ENCODE data around the gene NTM. TPM values are rescaled to one million over a fixed set of nuclear protein-coding genes. Genes with fewer than 3 reads are reported as not detected.

The NTM gene
- total RNA-seq, 2 experiments from 2014 or later: not detected

DNA sequence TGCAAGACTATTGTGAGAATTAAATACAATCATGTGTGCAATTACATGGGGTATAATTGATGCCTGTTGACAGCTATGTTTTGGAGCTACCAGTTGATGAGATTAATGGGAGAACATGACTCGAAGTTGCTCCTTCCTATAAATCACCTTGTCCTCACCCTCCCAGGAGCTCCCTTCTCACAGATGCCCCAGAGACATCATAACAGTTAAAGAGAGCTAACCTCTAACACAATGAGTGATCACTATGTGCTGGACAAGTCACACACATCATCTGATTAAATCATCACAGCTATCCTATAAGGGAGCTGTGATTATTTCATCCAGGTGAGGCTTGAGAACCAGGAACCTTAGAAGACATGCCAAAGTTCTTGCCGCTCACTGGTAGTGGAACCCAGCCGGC lies 394.2 kb downstream of the NTM start:
- ChIA-PET POLR2A (no interaction called here), CTCF (no interaction called here)
- ATAC-seq (no peak), DNase-seq (no peak)
- Mint-ChIP-seq H3K27ac (no peak overlapping the region), H3K36me3 (ENCODE audit: low read depth) (no peaks in the 10 kb centered on the region), H3K27me3 (no peaks in the 10 kb centered on the region), H3K4me1 (ENCODE audit: low read depth) (no peaks in the 10 kb centered on the region), H3K9me3 (no peaks in the 10 kb centered on the region), H3K4me3 (no peak overlapping the region)
- intact Hi-C loops (cut with micrococcal nuclease): no loop called here
- TF ChIP-seq, protein P1, sequence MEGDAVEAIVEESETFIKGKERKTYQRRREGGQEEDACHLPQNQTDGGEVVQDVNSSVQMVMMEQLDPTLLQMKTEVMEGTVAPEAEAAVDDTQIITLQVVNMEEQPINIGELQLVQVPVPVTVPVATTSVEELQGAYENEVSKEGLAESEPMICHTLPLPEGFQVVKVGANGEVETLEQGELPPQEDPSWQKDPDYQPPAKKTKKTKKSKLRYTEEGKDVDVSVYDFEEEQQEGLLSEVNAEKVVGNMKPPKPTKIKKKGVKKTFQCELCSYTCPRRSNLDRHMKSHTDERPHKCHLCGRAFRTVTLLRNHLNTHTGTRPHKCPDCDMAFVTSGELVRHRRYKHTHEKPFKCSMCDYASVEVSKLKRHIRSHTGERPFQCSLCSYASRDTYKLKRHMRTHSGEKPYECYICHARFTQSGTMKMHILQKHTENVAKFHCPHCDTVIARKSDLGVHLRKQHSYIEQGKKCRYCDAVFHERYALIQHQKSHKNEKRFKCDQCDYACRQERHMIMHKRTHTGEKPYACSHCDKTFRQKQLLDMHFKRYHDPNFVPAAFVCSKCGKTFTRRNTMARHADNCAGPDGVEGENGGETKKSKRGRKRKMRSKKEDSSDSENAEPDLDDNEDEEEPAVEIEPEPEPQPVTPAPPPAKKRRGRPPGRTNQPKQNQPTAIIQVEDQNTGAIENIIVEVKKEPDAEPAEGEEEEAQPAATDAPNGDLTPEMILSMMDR (IDR thresholded peaks at IDR 0.05): no peak

DNA sequence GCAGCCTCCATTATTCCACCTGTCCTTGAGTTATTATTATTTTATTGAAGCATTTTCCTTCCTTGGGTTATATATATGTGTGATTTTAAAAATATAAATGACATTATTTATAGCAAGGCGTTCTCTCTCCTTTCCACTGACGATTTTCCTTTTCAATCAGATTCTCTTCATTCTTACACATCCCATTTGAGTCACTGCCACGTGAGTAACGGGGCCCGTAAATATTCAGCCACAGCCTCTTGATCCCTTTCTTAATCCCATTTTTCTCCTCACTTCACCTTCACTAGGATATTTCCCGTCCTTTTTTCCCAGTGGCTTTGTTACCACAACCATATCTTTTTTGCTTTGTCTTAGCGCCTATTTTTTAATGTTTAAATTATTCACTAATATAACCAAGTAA lies 396.2 kb downstream of the NTM start:
- TF ChIP-seq, protein P1 (IDR thresholded peaks at IDR 0.05): no peak
- Mint-ChIP-seq H3K36me3 (ENCODE audit: low read depth) (no peaks in the 10 kb centered on the region), H3K4me1 (ENCODE audit: low read depth) (no peaks in the 10 kb centered on the region), H3K27ac (no peak overlapping the region), H3K4me3 (no peak overlapping the region), H3K27me3 (no peaks in the 10 kb centered on the region), H3K9me3 (no peaks in the 10 kb centered on the region)
- POLR2A ChIA-PET: no interaction called here
- DNase-seq (no peak), ATAC-seq (no peak)
- intact Hi-C loops (cut with micrococcal nuclease): no loop called here
- CTCF ChIA-PET: no interaction called here

DNA sequence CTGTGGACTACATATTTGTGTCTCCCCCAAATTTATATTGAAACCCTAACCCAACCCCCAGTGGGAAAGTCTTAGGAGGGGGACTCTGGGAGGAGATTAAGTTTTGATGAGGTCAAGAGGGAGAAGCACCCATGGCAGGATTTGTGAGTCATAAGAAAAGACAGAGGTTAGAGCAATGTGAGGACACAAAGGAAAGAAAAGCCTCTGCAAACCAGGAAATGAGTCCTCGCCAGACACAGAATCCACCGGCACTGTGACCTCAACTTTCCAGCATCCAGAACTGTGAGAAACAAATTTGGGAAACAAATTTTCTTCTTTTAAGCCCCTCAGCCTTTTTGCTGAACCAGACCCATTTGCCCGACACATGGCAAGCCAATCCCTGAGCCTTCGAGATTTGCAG lies 397.0 kb downstream of the NTM start:
- Mint-ChIP-seq H3K36me3 (ENCODE audit: low read depth) (no peaks in the 10 kb centered on the region), H3K27me3 (no peaks in the 10 kb centered on the region), H3K4me1 (ENCODE audit: low read depth) (no peaks in the 10 kb centered on the region), H3K9me3 (no peaks in the 10 kb centered on the region), H3K4me3 (no peak overlapping the region), H3K27ac (no peak overlapping the region)
- ChIA-PET POLR2A (no interaction called here), CTCF (no interaction called here)
- no peak for DNase-seq
- ATAC-seq: no peak
- intact Hi-C loops (cut with micrococcal nuclease): no loop called here
- TF ChIP-seq, protein P1 (IDR thresholded peaks at IDR 0.05): no peak

DNA sequence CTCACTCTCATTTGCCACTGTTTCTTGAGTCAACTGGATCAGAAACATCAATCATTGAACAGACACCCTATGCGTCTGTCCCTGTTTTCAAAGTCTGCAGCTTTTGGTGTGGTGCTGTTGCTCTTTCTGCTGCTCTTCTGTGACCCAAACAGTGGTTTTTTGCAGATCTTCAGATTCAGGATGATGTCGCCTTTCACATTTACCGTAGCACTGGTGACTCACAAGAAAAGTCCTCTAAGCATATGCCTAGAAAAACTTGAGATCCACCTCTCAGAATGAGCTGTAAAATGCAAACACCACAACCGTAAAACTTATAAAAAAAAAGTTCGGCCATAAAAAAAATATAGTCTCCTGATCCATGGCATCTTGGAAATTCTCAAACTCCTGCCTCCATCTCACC lies 400.4 kb downstream of the NTM start:
- no peaks in the 10 kb centered on the region for H3K36me3 Mint-ChIP-seq (ENCODE audit: low read depth)
- no peaks in the 10 kb centered on the region for H3K9me3 Mint-ChIP-seq
- ChIA-PET POLR2A (no interaction called here), CTCF (no interaction called here)
- DNase-seq (no peak), ATAC-seq (no peak)
- no peak overlapping the region for H3K27ac Mint-ChIP-seq
- H3K4me1 Mint-ChIP-seq (ENCODE audit: low read depth): no peaks in the 10 kb centered on the region
- H3K4me3 Mint-ChIP-seq: no peak overlapping the region
- TF ChIP-seq, protein P1 (IDR thresholded peaks at IDR 0.05): no peak
- no peaks in the 10 kb centered on the region for H3K27me3 Mint-ChIP-seq
- intact Hi-C loops (cut with micrococcal nuclease): no loop called here

DNA sequence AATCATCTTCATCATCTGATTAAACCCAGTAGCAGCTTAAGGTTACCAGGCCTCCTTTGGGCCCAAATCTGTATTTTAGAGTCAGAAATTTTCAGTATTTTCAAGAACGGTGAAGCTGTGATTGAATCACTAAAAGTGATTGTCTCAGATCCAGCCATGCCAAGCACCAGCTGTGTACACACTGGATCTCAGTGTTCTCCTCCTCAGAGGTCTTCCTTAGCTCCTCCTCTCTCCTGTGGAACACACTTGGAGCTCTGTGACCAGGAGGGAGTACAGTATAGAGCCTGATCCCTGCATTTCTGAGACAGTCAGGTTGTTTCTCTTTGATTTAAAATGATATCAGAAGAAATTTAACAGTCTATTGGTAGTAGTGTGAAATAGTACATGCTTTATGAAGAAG lies 401.1 kb downstream of the NTM start:
- CTCF ChIA-PET: no interaction called here
- Mint-ChIP-seq H3K4me3 (no peak overlapping the region), H3K27ac (no peak overlapping the region)

More for the DNA sequence above, 401.1 kb downstream of the NTM start:
- no peak for DNase-seq
- Mint-ChIP-seq H3K27me3 (no peaks in the 10 kb centered on the region), H3K9me3 (no peaks in the 10 kb centered on the region), H3K36me3 (ENCODE audit: low read depth) (no peaks in the 10 kb centered on the region), H3K4me1 (ENCODE audit: low read depth) (no peaks in the 10 kb centered on the region)
- TF ChIP-seq, protein P1 (IDR thresholded peaks at IDR 0.05): no peak
- POLR2A ChIA-PET: no interaction called here
- ATAC-seq: no peak
- intact Hi-C loops (cut with micrococcal nuclease): no loop called here
